Fibroblast of mammary gland (primary cell): ENCODE measurements around the gene CABP7.

Source experiments
- DNase-seq: peaks from one replicate; pipeline ENCODE4 v3.0.0-alpha.2; 2010; ENCODE audit warnings: low read depth
- H3K4me3 ChIP-seq: 2 replicates; pipeline ENCODE4 v1.5.1; 2011; ENCODE audit warnings: low read depth, mild to moderate bottlenecking, low read length, moderate library complexity; ENCODE audit not compliant: control insufficient read depth
- CTCF ChIP-seq: conservative IDR thresholded peaks from 2 replicates; pipeline ENCODE4 v1.5.1; 2011; ENCODE audit warnings: low read depth, low read length, inconsistent platforms; ENCODE audit not compliant: control insufficient read depth, insufficient read depth

The CABP7 gene

GRCh38 chr22:29767171-29768051, 47.6 kb downstream of the CABP7 start, which contains the start of gene UQCR10:
Gene UQCR10 (plus strand): TSS chr22:29767369. CDS start chr22:29767399, 30 bp downstream.
- peak within 1 kb of the TSS; percentile 100 for H3K4me3 ChIP-seq
- no peak for TF ChIP-seq CTCF
- peak; percentile 88 for DNase-seq

GRCh38 chr22:29768052-29768693, 48.4 kb downstream of the CABP7 start:
- TF ChIP-seq CTCF: no peak
- no peak for DNase-seq
- peak overlapping the region; percentile 100 for H3K4me3 ChIP-seq

GRCh38 chr22:29769723-29770321, 50.0 kb downstream of the CABP7 start:
- H3K4me3 ChIP-seq: no peak overlapping the region
- TF ChIP-seq CTCF: no peak
- DNase-seq: no peak

GRCh38 chr22:29772170-29772641, 52.4 kb downstream of the CABP7 start:
- peak; percentile 85 for DNase-seq
- peak; percentile 71 for TF ChIP-seq CTCF
- no peak overlapping the region for H3K4me3 ChIP-seq

- H3K4me3 ChIP-seq: no peak overlapping the region
- peak; percentile 54 for DNase-seq
- TF ChIP-seq CTCF: no peak
These were observed 53.4 kb downstream of the CABP7 start for GRCh38 chr22:29773233-29773632.

GRCh38 chr22:29780220-29780619, 60.4 kb downstream of the CABP7 start:
- no peak for DNase-seq
- TF ChIP-seq CTCF: no peak
- H3K4me3 ChIP-seq: no peak overlapping the region
